ENCODE data around the gene SPATA32.
A peak's percentile ranks its signal among the peaks of the same experiment; 100 is the strongest.

The SPATA32 gene

DNA sequence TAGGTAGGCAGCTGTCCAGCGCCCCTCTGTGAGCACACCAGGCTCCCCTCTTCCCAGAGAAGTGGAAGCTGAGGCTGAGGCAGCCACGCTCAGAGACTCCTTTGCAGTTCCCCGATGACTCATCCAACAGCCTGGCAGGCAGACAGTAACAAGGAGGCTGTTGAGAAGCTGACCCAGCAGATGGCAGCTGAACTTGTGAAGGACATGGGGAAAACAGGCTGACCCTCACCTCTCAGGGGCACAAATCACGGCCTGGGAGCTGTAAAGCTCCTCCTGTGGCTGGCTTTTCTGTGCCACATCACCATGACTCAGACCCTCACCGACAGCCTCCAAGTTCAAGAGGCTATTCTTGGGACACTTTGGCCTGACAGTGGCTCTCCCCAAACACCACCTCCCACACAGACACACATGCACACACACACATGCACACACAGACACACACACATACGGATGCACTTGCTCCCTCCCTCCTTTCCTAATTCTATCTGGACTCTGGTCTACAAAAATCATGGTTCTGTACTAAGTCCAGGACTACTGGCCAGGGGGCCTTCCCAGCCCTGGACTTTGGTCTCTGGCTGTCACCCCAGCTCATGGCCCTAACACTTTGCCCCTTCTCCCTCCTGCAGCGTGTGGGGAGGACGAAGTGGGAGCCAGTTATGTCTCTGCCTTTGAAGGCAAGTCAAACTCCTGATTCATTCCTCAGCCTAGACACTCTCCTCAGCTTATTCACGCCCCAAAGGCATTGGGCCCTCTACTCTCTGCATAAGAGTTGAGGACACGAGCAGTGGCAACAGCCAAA, 31.7 kb upstream of the SPATA32 start:
- DNase-seq = no peak

DNA sequence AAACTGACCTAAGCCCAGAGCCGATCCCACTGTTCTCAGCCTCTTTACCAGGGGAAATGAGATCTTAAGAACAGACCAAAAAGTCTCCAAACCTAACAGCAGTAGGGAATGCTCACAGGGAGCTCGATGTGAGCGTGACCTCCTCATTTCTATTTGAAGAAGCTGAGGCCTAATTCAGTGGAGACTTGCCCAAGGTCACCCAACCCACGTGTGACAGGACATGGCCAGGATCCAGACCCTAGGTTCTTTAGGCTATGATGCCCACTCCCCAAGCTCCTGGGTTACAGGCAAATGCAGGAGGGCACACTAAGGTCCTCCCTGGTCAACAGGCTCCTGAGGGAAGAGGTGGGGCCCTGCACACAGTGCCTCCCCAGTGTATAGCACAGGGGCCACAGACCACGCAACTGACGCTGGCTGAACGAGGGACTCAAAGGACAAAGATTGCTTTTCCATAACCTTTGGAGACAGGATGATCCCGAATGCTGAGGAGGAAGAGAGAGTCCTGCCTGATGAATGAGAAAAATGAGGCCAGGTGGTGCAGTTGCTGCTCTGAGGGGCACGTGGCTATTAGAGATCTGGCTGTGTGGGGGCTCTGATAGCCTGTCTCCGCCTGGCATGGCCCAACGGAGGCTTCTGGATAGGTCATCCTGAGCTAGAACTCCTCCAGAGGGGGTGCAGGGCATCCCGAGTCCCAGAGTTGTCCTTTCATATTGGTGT, 31.0 kb upstream of the SPATA32 start:
- no peak for DNase-seq

GRCh38 chr17:45291171-45291805, 29.4 kb upstream of the SPATA32 start:
- no peak for DNase-seq

DNA sequence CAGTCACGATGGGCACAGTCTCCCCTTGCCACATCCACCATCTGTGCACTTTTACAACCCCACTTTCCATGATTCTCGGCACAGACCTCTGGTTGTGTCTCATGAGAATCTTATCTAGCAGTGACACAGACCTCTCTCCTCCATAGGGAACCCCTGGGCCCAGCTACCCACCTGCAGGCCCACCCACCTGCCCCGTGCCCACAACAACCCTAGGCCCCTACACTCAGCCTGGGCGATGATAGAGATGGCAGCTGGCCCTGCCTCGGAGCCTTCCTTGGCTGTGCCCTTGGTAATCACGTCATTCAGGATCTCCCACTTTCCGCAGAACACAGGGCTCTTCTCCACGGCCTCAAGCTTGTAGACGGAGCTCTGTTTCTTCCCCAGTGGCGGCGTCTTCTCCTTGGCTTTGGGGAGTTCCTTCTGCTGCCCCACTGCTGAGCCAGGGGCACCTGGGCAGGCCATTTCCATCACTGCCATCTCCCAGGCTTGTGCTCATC, 28.4 kb upstream of the SPATA32 start:
- DNase-seq = no peak

GRCh38 chr17:45289301-45290268, 27.7 kb upstream of the SPATA32 start:
- DNase-seq = no peak

DNA sequence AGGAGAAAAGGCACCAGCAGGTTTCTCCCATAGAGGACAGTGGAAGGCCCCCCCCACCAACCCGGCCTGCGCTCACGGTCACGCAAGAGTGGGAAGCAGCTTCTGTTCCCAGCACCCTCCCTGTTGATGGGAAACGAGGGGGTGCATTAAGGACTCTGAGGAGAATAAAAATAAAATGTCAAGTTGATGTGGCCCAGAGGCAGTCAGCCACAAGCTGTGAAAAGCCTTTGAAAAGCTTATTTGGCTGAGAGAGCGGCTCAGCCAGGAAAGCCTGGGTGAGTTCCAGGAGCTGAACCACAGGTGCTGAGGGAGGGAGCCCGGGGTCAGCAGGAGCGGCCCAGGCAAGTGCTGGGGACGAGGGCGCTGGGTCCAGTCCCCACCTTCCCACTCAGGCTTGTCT, 26.9 kb upstream of the SPATA32 start:
- no peak for DNase-seq

GRCh38 chr17:45287526-45288500, 25.9 kb upstream of the SPATA32 start:
- no peak for DNase-seq

DNA sequence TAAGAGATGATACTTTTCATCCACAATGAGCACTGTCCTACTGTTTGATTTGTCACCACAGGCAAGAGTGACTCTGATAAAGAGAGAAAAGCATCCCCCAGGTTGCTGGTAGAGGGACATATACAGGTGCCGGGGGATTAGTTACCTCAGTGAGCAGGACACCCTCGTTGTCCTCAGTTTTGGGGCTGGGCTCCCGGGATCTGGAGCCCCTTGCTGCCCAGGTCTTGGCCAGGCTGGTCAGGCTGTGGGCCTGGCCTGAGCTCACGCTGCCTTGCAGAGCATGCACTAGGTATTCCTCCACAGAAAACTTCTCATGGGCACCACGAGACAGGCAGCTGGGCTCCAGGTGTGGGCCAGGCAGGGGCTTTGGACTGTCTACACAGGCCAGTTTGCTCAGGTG, 24.4 kb upstream of the SPATA32 start:
- no peak for DNase-seq

DNA sequence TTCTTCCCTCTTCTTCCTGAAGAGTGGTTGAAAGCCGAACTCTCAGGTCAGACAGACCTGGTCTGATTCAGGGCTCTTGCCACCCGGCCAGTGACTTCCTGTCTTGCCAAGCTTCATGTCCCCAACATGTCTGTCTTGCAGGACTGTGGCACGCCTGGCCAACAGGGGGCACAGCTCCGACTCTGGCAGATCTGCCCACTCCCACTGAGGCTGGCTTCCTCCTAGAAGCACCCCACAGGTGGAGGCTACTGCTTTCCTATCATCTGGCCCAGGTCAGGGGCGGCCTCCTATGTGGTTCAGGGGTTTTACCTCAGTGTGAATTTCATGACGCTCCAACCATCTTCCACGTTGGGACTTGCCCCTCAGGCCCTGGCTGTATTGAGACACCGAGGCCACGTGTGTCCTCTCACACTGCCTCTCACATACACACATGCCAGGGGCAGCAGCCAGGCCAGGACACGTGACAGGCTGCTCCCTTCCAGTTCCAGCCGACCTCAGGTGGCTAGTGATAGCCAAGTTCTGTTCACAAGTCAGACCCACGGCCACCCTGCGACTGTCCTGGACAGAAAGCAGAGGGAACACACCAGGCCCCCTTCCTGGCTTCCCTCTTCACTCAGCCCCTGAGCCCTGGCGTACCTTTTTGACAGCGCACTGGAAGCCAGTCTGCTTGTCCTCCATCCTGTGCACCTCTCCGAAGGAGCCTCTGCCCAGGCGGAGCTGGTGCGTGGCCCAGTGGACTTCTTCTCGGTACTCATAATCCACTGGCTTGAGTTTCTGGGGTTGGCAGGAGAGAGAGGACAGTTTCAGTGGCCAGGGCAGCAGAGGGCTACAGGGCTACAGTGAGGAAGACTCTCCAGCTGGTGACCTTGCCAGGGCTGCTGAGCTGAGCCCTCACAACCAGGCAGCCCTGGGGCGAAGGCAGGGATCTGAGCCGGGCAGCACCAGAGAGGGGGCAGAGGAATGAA, 22.6 kb upstream of the SPATA32 start:
- no peak for DNase-seq

GRCh38 chr17:45283711-45284110, 21.8 kb upstream of the SPATA32 start:
- DNase-seq = no peak

DNA sequence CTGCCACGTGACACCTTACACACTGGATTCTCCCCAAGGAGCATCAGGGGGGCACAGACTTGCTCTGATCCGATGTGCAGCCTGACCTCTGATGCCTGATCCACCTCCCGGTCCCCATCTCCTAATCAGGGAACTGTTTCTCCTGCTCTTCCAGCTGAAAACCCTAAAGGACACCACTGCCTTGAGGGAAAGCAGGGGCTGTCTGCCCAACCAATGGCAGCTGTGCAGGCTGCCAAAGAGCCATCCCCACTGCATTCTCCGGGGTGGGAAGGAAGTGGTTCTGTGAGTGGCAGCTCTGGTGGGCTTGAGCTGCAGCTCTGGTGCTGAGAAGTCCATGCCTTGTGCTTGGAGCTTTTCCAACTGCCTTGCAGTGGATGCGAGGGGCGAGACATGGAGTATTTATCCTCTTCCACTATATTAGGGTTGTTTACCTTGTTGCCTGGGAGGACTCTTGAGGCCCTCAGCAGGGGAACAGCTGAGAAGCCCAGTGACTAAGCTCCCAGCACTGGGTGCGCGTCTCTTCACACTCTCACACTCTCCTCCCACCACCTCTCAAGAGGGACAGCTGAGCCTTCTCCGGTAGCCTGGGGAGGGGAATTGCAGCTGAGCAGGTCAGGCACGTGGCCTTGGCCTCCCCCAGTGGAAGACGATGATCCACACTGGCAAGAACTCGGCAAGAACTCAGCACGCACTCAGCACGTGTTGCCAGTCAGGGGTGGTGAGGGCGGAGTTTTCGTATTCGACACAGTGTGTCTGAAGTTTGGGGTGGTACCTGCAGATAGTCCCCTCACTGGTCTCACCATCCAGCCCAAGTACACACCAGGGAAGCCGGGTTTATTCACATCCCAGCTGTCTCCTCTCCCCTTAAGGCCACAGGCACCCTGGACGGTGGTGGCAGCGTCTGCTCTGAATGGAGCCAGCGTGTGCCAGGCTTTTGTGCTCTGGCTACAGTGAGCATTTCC, 21.1 kb upstream of the SPATA32 start:
- DNase-seq = no peak

GRCh38 chr17:45279898-45280297, 18.0 kb upstream of the SPATA32 start:
- DNase-seq = no peak

GRCh38 chr17:45277992-45278391, 16.1 kb upstream of the SPATA32 start:
- DNase-seq = no peak

- DNase-seq = peak; percentile 44 to 65
These were observed 15.4 kb upstream of the SPATA32 start for GRCh38 chr17:45277216-45277849.

DNA sequence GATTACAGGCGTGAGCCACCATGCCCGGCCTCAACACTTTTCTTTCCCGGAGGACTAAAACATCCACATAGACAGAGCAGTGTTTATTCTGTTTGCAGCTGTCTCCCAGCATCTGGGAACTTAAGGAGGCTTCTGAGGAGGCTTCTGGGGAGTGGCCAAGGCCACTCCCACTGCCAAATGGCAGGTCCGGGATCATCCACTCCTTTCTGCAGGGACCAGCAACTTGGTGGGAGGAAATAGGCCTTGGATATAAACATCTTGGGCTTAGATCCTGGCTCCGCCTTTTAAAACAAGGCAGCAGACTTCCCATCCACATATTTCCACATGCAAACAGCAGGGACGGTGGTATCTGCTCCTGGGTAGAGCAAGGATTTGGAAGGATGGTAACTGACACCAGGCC, 14.1 kb upstream of the SPATA32 start:
- no peak for DNase-seq

- DNase-seq = no peak
These were observed 12.1 kb upstream of the SPATA32 start for GRCh38 chr17:45274033-45274432.

- no peak for DNase-seq
These were observed 11.7 kb upstream of the SPATA32 start for GRCh38 chr17:45273551-45273957.

DNA sequence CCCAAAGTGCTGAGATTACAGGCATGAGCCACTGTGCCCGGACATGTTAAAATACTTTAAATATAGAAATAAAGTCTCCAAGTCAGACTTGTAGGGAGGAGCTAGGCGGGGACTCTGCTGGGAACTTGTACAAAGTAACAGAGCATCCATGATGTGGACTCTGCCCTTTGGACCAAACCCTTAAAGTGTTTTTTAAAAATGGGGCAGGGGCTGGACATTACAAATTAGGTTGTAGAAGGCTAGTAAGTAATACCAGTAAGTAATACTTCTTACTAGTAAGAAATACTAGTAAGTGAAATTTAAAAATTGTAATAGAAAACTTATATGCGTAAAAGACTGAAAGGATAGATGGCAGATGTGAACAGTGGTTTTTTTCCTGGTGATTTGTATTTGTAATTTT, 9.7 kb upstream of the SPATA32 start:
- DNase-seq = no peak
